Dendritic cell treated with granulocyte-macrophage colony-stimulating factor and Interleukin-4, amounts not matched to agents 40 ng/mL and 50 ng/mL, for 4 days (primary cell): ENCODE measurements around the gene EXD3.

ENCODE experiments used
- H3K27ac Mint-ChIP-seq: one replicate; pipeline ENCODE4 v1.8.0; 2022; ENCODE audit warnings: mild to moderate bottlenecking, mixed read lengths
- H3K27me3 Mint-ChIP-seq: one replicate; pipeline ENCODE4 v1.8.0; 2022; ENCODE audit warnings: mild to moderate bottlenecking, mixed read lengths
- H3K36me3 Mint-ChIP-seq: one replicate; pipeline ENCODE4 v1.8.0; 2022; ENCODE audit warnings: low read depth, mixed read lengths
- H3K4me1 Mint-ChIP-seq: one replicate; pipeline ENCODE4 v1.8.0; 2022; ENCODE audit warnings: low read depth, mixed read lengths
- H3K4me3 Mint-ChIP-seq: one replicate; pipeline ENCODE4 v1.8.0; 2022; ENCODE audit warnings: mild to moderate bottlenecking, moderate library complexity, mixed read lengths
- H3K9me3 Mint-ChIP-seq: one replicate; pipeline ENCODE4 v1.8.0; 2022; ENCODE audit warnings: mixed read lengths
- intact Hi-C: fragments of 100-400 bp; cut with micrococcal nuclease; formaldehyde crosslinking; loops from one replicate; pipeline ENCODE4 v1.15.0; 2022

Gene EXD3

GRCh38 chr9:137409515-137409914 lies 13.4 kb downstream of the EXD3 start:
- intact Hi-C loops: no loop called here
- Mint-ChIP-seq H3K27me3 (peaks cover 80% of the 10 kb centered on the region), H3K4me1 (peaks cover 35% of the 10 kb centered on the region), H3K4me3 (no peak overlapping the region), H3K27ac (no peak overlapping the region), H3K9me3 (no peaks in the 10 kb centered on the region), H3K36me3 (no peaks in the 10 kb centered on the region)

GRCh38 chr9:137408651-137409405 lies 14.1 kb downstream of the EXD3 start:
- intact Hi-C loops: no loop called here
- H3K36me3 Mint-ChIP-seq: peaks cover 5% of the 10 kb centered on the region
- no peak overlapping the region for H3K4me3 Mint-ChIP-seq
- no peaks in the 10 kb centered on the region for H3K9me3 Mint-ChIP-seq
- peaks cover 77% of the 10 kb centered on the region for H3K27me3 Mint-ChIP-seq
- H3K27ac Mint-ChIP-seq: no peak overlapping the region
- H3K4me1 Mint-ChIP-seq: peaks cover 28% of the 10 kb centered on the region

- H3K27me3 Mint-ChIP-seq: peaks cover 68% of the 10 kb centered on the region
- H3K4me1 Mint-ChIP-seq: peaks cover 23% of the 10 kb centered on the region
- H3K9me3 Mint-ChIP-seq: peaks cover 5% of the 10 kb centered on the region
- no peak overlapping the region for H3K4me3 Mint-ChIP-seq
- peaks cover 16% of the 10 kb centered on the region for H3K36me3 Mint-ChIP-seq
- intact Hi-C loops: loop anchor here (2.0 kb wide), 1 partner anchor 113 kb away; no protein-coding TSS in a partner anchor
- peak overlapping the region; percentile 25 for H3K27ac Mint-ChIP-seq
Measured at GRCh38 chr9:137407590-137408300, 15.2 kb downstream of the EXD3 start.

GRCh38 chr9:137406876-137407589 lies 15.9 kb downstream of the EXD3 start:
- Mint-ChIP-seq H3K27me3 (peaks cover 61% of the 10 kb centered on the region), H3K4me3 (peak overlapping the region; percentile 37), H3K4me1 (peaks cover 28% of the 10 kb centered on the region), H3K27ac (peak overlapping the region; percentile 25), H3K9me3 (peaks cover 12% of the 10 kb centered on the region), H3K36me3 (peaks cover 23% of the 10 kb centered on the region)
- intact Hi-C loops: loop anchor here (2.0 kb wide), 1 partner anchor 112 kb away; no protein-coding TSS in a partner anchor

- peaks cover 13% of the 10 kb centered on the region for H3K9me3 Mint-ChIP-seq
- H3K27ac Mint-ChIP-seq: peak overlapping the region; percentile 49
- peaks cover 22% of the 10 kb centered on the region for H3K4me1 Mint-ChIP-seq
Measured at GRCh38 chr9:137406085-137406760, 16.7 kb downstream of the EXD3 start.

GRCh38 chr9:137405677-137406081 lies 17.3 kb downstream of the EXD3 start:
- intact Hi-C loops: loop anchor here (2.0 kb wide), 1 partner anchor 111 kb away; no protein-coding TSS in a partner anchor
- peaks cover 23% of the 10 kb centered on the region for H3K4me1 Mint-ChIP-seq
- no peak overlapping the region for H3K4me3 Mint-ChIP-seq
- peaks cover 48% of the 10 kb centered on the region for H3K27me3 Mint-ChIP-seq
- H3K9me3 Mint-ChIP-seq: peaks cover 13% of the 10 kb centered on the region
- H3K27ac Mint-ChIP-seq: peak overlapping the region; percentile 49
- H3K36me3 Mint-ChIP-seq: peaks cover 30% of the 10 kb centered on the region

More at GRCh38 chr9:137406085-137406760, 16.7 kb downstream of the EXD3 start:
- no peak overlapping the region for H3K4me3 Mint-ChIP-seq
- intact Hi-C loops: loop anchor here (2.0 kb wide), 1 partner anchor 111 kb away; no protein-coding TSS in a partner anchor
- H3K27me3 Mint-ChIP-seq: peaks cover 53% of the 10 kb centered on the region
- peaks cover 30% of the 10 kb centered on the region for H3K36me3 Mint-ChIP-seq

DNA sequence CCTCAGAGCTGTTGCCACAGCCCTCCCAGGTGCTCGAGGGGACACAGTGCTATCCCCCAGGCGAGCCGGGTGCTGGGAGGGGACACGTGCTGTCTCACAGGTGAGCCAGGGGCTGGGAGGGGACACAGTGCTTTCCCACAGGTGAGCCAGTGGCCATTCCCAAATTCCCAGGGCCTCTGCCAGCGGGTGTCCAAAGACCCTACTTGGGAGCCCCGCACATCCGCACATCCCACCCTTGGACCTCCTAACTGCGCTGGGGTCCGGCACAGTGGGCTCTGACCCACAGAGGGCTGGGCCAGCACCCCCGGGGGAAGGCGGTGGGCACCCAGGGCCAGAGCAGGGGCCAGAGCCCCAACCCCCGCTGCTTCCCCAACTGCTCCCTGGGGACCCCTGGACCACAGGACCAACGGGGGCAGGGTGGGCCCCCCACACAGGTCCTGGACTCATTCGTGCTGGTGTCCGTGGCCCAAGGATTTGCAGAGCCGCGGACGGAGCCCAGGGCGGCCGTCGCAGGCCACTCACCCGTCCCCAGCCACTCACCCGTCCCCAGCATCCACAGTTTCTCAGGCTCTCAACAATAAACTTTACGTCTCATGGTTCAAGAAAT lies 17.9 kb downstream of the EXD3 start:
- intact Hi-C loops: no loop called here
- Mint-ChIP-seq H3K9me3 (peaks cover 13% of the 10 kb centered on the region), H3K4me1 (peaks cover 30% of the 10 kb centered on the region), H3K4me3 (no peak overlapping the region), H3K36me3 (peaks cover 30% of the 10 kb centered on the region), H3K27ac (peak overlapping the region; percentile 49), H3K27me3 (peaks cover 42% of the 10 kb centered on the region)

- peaks cover 42% of the 10 kb centered on the region for H3K4me1 Mint-ChIP-seq
- peaks cover 13% of the 10 kb centered on the region for H3K9me3 Mint-ChIP-seq
- intact Hi-C loops: no loop called here
- peaks cover 31% of the 10 kb centered on the region for H3K27me3 Mint-ChIP-seq
- H3K27ac Mint-ChIP-seq: no peak overlapping the region
- H3K4me3 Mint-ChIP-seq: no peak overlapping the region
- peaks cover 39% of the 10 kb centered on the region for H3K36me3 Mint-ChIP-seq
Measured at GRCh38 chr9:137403269-137403668, 19.7 kb downstream of the EXD3 start.

DNA sequence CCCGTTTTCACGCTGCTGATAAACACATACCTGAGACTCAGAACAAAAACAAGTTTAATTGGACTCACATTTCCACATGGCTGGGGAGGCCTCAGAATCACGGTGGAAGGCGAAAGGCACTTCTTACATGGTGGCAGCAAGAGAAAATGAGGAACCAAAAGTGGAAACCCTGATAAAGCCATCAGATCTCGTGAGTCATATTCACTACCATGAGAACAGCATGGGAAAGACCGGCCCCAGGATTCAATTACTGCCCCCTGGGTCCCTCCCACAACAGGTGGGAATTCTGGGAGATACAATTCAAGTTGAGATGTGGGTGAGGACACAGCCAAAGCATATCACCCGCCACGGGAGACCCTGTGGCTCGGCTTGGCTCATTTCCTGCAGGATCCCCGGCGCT lies 20.2 kb downstream of the EXD3 start:
- Mint-ChIP-seq H3K9me3 (peaks cover 15% of the 10 kb centered on the region), H3K36me3 (peaks cover 43% of the 10 kb centered on the region), H3K4me3 (no peak overlapping the region), H3K27ac (no peak overlapping the region), H3K27me3 (peaks cover 25% of the 10 kb centered on the region), H3K4me1 (peaks cover 48% of the 10 kb centered on the region)
- intact Hi-C loops: no loop called here

GRCh38 chr9:137398561-137399468 lies 24.1 kb downstream of the EXD3 start:
- Mint-ChIP-seq H3K27me3 (no peaks in the 10 kb centered on the region), H3K4me3 (no peak overlapping the region), H3K9me3 (peaks cover 23% of the 10 kb centered on the region), H3K4me1 (peaks cover 41% of the 10 kb centered on the region), H3K27ac (peak overlapping the region; percentile 65), H3K36me3 (peaks cover 67% of the 10 kb centered on the region)
- intact Hi-C loops: no loop called here

DNA sequence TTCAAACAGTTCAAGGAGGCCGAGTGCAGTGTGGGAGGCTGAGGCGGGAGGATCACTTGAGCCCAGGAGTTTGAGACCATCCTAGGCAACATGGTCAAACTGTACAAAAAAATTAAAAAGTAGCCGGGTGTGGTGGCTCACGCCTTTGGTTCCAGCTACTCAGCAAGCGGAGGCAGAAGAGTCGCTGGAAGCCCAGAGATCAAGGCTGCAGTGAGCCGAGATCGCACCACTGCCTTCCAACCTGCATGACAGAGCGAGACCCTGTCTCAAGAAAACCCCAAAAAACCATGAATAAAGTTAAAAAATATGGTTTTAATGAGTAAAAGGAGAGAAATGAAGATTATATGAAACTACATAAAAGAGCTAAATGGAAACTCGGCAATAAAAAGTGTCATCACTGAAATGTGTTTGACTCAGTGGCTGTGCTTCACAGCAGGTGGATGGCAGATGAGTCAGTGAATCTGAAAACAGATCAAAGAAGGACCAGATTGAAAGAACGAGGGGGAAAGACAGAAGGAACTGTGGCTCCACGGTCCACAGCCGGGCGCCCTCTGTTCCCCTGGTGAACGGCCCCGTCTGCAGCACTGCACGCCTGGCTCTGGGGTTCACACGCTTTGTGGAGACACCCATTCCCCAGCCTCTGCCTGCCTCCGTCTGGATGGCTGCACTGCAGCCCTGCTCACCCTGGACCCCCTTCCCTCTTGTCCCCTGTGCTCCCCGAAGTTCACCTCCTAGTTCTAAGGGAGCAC lies 25.1 kb downstream of the EXD3 start:
- Mint-ChIP-seq H3K4me1 (peaks cover 41% of the 10 kb centered on the region), H3K4me3 (no peak overlapping the region), H3K9me3 (peaks cover 20% of the 10 kb centered on the region), H3K36me3 (peaks cover 67% of the 10 kb centered on the region), H3K27ac (peak overlapping the region; percentile 57), H3K27me3 (no peaks in the 10 kb centered on the region)
- intact Hi-C loops: no loop called here
